ENCODE measurements around the gene PINLYP.
"Not testable (repeated sequence)": the region's sequence is repeated elsewhere in the genome, so short reads cannot be mapped to it uniquely, and the experiment has no call there.

The PINLYP gene

DNA sequence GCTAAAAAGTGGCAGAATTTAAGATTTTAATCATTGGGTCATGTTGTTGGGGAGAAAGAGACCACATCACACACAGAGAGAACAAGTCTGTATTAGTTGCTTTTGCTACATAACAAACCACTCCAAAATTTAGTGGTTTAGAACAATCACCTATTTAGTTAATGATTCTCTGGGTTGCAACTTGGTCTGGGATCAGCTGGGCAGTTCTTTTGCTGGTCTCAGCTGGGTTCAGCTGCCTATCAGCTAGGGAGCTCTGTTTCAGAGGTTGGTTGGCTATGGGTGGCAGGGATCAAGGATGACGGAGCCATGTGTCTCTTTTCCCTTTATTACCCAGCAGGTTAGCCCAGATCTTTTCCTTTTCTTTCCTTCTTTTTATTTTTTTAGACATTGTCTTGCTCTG lies 8.9 kb downstream of the PINLYP start:
- ATAC-seq = no peak

GRCh38 chr19:43586346-43586745 lies 10.7 kb downstream of the PINLYP start:
- no peak for ATAC-seq

DNA sequence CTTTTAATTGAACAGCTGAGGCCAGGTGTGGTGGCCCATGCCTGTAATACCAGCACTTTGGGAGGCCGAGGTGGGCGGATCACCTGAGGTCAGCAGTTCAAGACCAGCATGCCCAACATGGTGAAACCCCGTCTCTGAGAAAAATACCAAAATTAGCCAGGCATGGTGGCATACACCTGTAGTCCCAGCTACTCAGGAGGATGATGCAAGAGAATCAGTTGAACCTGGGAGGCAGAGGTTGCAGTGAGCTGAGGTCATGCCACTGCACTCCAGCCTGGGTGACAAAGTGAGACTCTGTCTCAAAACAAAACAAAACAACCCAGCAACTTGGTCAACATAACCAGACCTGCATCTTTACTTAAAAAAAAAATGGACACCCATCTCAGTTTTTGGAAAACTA lies 11.4 kb downstream of the PINLYP start:
- ATAC-seq = not testable (repeated sequence)

- ATAC-seq = no peak
These were observed 13.7 kb downstream of the PINLYP start for GRCh38 chr19:43589277-43589676.

DNA sequence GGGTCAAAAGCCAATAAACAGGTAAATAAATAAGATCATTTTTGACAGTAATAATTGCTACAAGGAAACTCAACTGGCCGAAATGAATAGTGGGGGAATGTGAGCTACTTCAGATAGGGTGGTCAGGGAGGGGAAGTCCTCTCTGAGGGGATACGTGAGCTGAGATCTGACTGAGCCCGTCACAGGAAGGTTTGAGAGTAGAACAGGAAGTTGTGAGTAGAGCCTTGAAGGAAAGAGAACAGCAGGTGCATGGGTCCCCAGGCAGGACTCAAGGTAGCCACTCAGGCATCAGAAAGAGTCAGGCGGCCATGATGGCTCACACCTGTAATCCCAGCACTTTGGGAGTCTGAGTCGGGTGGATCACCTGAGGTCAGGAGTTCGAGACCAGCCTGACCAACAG lies 14.1 kb downstream of the PINLYP start:
- ATAC-seq = no peak

GRCh38 chr19:43591904-43592772 lies 16.5 kb downstream of the PINLYP start:
- ATAC-seq = no peak

DNA sequence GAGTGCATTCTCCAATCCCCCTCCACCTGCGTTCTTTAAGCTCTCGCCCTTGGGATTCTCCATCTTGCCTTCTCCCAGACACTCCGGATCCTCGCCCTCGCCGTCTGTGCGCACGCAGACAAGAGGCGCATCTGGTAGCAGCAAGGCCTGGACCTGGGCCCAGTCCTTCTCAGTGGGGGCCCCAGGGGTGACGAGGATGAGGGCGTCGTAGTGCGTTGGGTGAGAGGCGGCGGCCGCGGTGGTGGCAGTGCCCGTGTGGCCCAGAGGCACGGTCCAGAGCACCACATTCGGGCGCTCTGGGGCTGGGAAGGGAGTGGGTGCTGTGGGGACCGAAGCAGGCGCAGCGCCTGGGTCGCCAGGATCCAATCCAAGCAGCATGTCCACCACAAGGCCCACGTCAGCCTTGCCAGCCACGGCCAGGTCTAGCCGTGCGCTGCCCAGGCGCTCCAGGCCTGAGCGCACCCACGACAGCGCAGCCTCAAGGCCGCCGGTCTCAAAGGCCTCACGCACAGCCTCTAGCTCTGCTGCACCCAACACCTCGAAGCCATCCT lies 17.3 kb downstream of the PINLYP start:
- ATAC-seq = no peak

DNA sequence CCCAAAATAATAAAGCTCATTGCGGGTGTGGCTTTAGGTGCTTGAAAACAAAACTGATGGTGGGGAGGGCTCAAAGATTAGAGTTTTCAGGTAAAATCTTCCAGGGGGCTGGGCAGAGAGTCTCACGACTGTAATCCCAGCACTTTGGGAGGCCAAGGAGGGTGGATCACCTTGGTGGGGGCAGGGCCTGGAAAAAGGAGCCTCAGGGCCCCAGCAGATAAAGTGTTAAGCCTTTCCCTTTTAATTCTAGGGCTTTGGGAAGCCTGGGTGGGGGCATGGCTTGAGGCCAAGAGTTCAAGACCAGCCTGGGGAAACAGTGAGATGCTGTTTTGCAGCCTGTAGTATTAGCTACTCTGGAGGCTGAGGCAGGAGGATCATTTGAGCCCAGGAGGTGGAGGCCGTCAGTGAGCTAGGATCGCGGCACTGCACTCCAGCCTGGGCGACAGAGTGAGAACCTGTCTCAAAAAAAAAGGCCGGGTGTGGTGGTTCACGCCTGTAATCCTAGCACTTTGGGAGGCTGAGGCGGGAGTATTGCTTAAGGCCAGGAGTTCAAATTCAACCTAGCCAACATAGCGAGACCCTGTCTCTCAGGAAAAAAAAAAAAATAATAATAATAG lies 18.6 kb downstream of the PINLYP start:
- no peak for ATAC-seq

- peak; percentile 44 to 51 for ATAC-seq
These were observed 19.4 kb downstream of the PINLYP start for GRCh38 chr19:43594710-43595604.

DNA sequence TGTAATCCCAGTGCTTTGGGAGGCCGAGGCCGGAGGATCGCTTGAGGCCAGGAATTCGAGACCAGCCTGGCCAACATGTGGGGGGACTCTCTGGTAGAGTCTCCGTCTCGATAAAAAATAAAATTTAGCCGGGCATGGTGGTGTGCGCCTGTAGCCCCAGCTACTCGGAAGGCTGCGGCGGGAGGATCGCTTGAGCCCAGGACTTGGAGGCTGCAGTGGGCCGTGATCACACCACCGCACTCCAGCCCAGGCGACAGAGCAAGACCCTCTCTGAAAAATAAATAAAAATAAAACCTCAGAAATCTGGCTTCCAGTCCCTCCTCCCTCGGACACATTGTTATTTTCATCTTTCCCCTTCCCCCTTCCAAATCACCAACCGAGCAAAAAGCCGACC lies 20.0 kb downstream of the PINLYP start:
- peak; percentile 5 to 8 for ATAC-seq

- ATAC-seq = peak; percentile 82 to 83
These were observed 20.6 kb downstream of the PINLYP start, which contains the start of the genes IRGQ and ZNF576 for GRCh38 chr19:43595999-43596841. IRGQ (minus strand) TSS chr19:43596134; CDS start chr19:43595338, 796 bp downstream. ZNF576 (plus strand) TSS chr19:43596595; CDS start chr19:43597109, 514 bp downstream.

DNA sequence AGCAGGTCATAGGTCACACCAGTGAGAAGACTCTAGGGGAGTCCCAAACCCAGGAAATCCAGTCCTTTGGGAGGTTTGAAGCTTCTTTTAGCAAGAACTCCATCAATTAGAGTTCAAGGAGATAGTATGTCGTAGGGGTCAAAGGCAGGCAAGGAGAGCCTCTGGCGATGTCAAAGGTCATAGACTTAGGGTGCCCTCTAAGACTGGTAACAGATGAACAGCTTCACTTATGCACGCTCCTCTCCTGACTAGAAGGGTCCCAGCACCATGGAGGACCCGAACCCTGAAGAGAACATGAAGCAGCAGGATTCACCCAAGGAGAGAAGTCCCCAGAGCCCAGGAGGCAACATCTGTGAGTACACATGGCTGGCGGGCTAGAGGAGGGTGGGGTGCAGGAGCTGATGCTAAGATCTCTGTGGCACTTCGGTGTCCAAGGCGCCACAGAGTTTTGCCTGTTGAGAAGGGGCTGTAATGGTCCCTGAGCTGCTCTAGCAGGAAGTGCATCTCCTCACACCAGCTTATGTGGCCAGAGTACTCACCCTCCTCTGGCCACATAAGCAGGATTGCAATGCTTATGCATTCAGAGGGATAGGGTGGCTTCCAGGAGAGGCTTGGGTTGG lies 21.4 kb downstream of the PINLYP start:
- no peak for ATAC-seq

GRCh38 chr19:43597876-43598275 lies 22.3 kb downstream of the PINLYP start:
- ATAC-seq = no peak

GRCh38 chr19:43598445-43599240 lies 23.0 kb downstream of the PINLYP start:
- ATAC-seq = no peak

DNA sequence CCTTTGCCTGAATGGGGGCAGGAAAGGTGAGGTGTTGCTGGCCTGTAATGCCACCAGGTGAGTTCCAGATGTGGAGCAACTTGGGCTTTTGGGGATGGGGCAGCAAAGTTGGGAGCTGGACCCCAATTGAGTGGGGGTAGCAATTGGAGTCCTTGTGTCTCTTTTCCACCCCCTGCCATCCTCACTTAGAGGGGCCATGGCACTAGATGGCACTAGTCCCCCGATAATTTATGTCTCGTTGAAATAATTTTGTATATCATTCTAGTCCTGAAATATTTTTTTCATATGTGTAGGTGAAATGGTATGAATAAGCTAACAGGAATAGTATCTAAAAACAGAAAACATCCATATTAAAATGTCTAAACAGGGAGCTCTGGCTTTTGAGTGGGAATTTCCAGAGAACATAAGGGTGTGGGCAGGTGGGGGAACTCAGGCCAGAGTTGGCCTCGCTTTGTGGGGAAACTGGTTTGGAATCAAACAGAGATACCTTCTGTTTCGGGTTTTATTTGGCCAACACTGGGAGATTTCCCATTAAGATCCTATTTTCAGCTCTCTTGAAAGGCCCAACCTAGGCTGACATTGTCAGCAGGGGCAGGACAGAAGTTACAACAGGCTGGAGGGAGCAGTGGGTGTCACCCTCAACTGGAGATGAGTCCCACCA lies 24.2 kb downstream of the PINLYP start:
- ATAC-seq = no peak

DNA sequence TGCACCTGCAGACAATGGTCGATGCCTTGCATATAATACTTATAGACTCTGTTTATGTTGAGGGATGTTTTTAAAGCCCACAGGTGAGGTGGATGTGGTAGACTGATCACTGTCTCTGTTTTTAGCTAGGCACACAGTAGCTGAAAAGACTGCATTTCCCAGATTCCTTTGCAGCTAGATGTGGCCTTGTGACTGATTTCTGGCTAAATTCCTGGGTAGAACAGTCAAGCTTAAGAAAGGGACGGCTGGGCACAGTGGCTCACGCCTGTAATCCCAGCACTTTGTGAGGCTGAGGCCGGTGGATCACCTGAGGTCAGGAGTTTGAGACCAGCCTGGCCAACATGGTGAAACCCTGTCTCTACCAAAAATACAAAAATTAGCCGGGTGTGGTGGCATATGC lies 24.7 kb downstream of the PINLYP start:
- ATAC-seq = not testable (repeated sequence)

DNA sequence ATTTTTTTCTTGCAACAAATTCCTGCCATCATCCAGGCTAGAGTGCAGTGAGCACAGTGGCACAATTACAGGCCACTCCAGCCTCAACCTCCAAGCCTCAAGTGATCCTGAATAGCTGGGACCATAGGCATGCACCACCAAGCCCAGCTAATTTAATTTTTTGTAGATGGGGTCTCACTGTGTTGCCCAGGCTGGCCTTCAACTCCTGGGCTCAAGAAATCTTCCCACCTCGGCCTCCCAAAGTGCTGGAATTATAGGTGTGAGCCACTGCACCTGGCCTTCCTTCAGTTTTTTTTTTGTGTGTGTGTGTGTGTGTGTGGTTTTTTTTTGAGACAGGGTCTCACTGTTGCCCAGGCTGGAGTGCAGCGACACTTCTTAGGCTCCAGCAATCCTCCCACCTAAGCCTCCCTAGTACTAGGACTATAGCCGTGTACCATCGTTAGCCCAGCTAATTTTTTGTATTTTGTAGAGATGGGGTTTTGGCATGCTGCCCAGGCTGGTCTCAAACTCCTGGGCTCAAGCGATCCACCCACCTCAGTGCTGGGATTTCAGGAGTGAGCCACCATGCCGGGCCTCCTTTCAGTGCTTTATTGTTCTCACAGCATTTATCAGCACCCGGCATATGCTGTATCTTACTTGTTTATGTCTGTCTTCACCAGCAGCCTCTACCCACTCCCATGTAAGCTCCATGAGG lies 30.4 kb downstream of the PINLYP start:
- no peak for ATAC-seq

DNA sequence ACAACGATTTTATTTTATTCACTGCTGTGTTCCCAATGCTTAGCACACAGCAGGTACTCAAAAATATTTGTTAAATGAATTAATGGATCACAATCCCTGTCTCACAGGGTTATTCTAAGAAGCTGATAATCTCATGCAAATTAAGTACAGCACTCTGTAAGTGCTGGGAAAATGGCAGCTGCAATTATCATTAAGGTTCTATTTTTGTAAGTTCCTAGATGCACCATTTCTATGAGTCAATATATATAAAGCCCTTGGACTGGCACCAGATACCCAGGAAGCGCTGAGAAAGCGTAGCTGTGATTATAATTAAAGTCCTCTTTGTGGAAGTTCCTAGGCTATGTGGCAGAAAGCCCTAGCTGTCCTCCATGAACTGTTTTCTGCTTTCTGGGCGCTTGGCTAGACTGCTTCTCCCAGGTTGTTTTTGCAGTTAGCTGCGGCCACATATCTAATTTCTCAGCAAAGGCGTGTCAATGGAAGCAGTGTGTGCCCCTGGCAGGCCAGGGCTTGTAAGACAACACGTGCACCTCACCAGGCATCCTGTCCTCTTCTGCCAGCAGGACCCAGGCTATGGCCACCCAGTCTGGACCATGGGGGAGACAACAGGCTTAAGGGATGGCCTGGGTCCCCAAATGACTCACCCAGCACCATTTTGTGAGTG lies 31.1 kb downstream of the PINLYP start:
- no peak for ATAC-seq
